Measurements from ENCODE around the gene C4orf54.

C4orf54 gene

GRCh38 chr4:99657798-99658197 is at the start of gene C4orf54:
TSS of gene C4orf54 (minus strand) at chr4:99657828. CDS start at chr4:99654648, 3,180 bp downstream.
- Mint-ChIP-seq H3K4me1 (no peaks in the 10 kb centered on the region), H3K27me3 (no peaks in the 10 kb centered on the region), H3K4me3 (no peak within 1 kb of the TSS), H3K27ac (no peak within 1 kb of the TSS), H3K9me3 (no peaks in the 10 kb centered on the region), H3K36me3 (no peaks in the 10 kb centered on the region)
- CTCF ChIA-PET, result no interaction called here
- no peak for DNase-seq

GRCh38 chr4:99705891-99706290 is 48.3 kb upstream of the C4orf54 start:
- Mint-ChIP-seq H3K36me3 (no peaks in the 10 kb centered on the region), H3K9me3 (peaks cover 2% of the 10 kb centered on the region), H3K4me1 (no peaks in the 10 kb centered on the region), H3K4me3 (no peak overlapping the region), H3K27me3 (no peaks in the 10 kb centered on the region), H3K27ac (no peak overlapping the region)
- DNase-seq, result no peak
- CTCF ChIA-PET, result no interaction called here

- no peak for DNase-seq
- CTCF ChIA-PET, result no interaction called here
- H3K9me3 Mint-ChIP-seq, result no peaks in the 10 kb centered on the region
Measured at GRCh38 chr4:99696801-99697200, 39.2 kb upstream of the C4orf54 start.

GRCh38 chr4:99693140-99693539 is 35.5 kb upstream of the C4orf54 start:
- CTCF ChIA-PET, result no interaction called here
- H3K27me3 Mint-ChIP-seq, result no peaks in the 10 kb centered on the region
- peaks cover 4% of the 10 kb centered on the region for H3K9me3 Mint-ChIP-seq
- H3K27ac Mint-ChIP-seq, result no peak overlapping the region
- no peaks in the 10 kb centered on the region for H3K36me3 Mint-ChIP-seq
- H3K4me1 Mint-ChIP-seq, result no peaks in the 10 kb centered on the region
- no peak for DNase-seq
- no peak overlapping the region for H3K4me3 Mint-ChIP-seq

More at GRCh38 chr4:99696801-99697200, 39.2 kb upstream of the C4orf54 start:
- no peak overlapping the region for H3K4me3 Mint-ChIP-seq
- H3K27me3 Mint-ChIP-seq, result peaks cover 12% of the 10 kb centered on the region
- H3K4me1 Mint-ChIP-seq, result no peaks in the 10 kb centered on the region
- H3K27ac Mint-ChIP-seq, result no peak overlapping the region
- H3K36me3 Mint-ChIP-seq, result no peaks in the 10 kb centered on the region

GRCh38 chr4:99690990-99691389 is 33.4 kb upstream of the C4orf54 start:
- Mint-ChIP-seq H3K36me3 (no peaks in the 10 kb centered on the region), H3K27me3 (peaks cover 1% of the 10 kb centered on the region), H3K4me3 (no peak overlapping the region), H3K9me3 (peaks cover 4% of the 10 kb centered on the region), H3K27ac (no peak overlapping the region), H3K4me1 (no peaks in the 10 kb centered on the region)
- DNase-seq, result no peak
- CTCF ChIA-PET, result no interaction called here

- H3K4me3 Mint-ChIP-seq, result no peak overlapping the region
- no peak for DNase-seq
- no peaks in the 10 kb centered on the region for H3K36me3 Mint-ChIP-seq
- CTCF ChIA-PET, result no interaction called here
- H3K27me3 Mint-ChIP-seq, result peaks cover 6% of the 10 kb centered on the region
- no peak overlapping the region for H3K27ac Mint-ChIP-seq
- no peaks in the 10 kb centered on the region for H3K4me1 Mint-ChIP-seq
- peaks cover 4% of the 10 kb centered on the region for H3K9me3 Mint-ChIP-seq
Measured at GRCh38 chr4:99690472-99690871, 32.8 kb upstream of the C4orf54 start.

- CTCF ChIA-PET, result no interaction called here
- DNase-seq, result no peak
- Mint-ChIP-seq H3K4me1 (no peaks in the 10 kb centered on the region), H3K27me3 (peaks cover 11% of the 10 kb centered on the region), H3K27ac (no peak overlapping the region), H3K9me3 (peaks cover 4% of the 10 kb centered on the region), H3K4me3 (no peak overlapping the region), H3K36me3 (no peaks in the 10 kb centered on the region)
Measured at GRCh38 chr4:99687120-99687519, 29.5 kb upstream of the C4orf54 start.

- Mint-ChIP-seq H3K4me1 (no peaks in the 10 kb centered on the region), H3K27ac (no peak overlapping the region), H3K9me3 (no peaks in the 10 kb centered on the region), H3K27me3 (peaks cover 11% of the 10 kb centered on the region), H3K36me3 (no peaks in the 10 kb centered on the region), H3K4me3 (no peak overlapping the region)
- no peak for DNase-seq
- CTCF ChIA-PET, result no interaction called here
Measured at GRCh38 chr4:99685234-99685633, 27.6 kb upstream of the C4orf54 start.

- Mint-ChIP-seq H3K9me3 (no peaks in the 10 kb centered on the region), H3K27me3 (peaks cover 13% of the 10 kb centered on the region), H3K4me3 (no peak overlapping the region), H3K4me1 (no peaks in the 10 kb centered on the region), H3K36me3 (no peaks in the 10 kb centered on the region), H3K27ac (no peak overlapping the region)
- CTCF ChIA-PET, result no interaction called here
- DNase-seq, result no peak
Measured at GRCh38 chr4:99683895-99684294, 26.3 kb upstream of the C4orf54 start.

- H3K9me3 Mint-ChIP-seq, result no peaks in the 10 kb centered on the region
- no peak for DNase-seq
- CTCF ChIA-PET, result no interaction called here
- H3K27ac Mint-ChIP-seq, result no peak overlapping the region
- H3K4me3 Mint-ChIP-seq, result no peak overlapping the region
- peaks cover 12% of the 10 kb centered on the region for H3K27me3 Mint-ChIP-seq
- no peaks in the 10 kb centered on the region for H3K4me1 Mint-ChIP-seq
- H3K36me3 Mint-ChIP-seq, result no peaks in the 10 kb centered on the region
Measured at GRCh38 chr4:99679976-99680375, 22.3 kb upstream of the C4orf54 start.

- CTCF ChIA-PET, result no interaction called here
- Mint-ChIP-seq H3K27ac (no peak overlapping the region), H3K4me3 (no peak overlapping the region), H3K27me3 (peaks cover 8% of the 10 kb centered on the region), H3K9me3 (no peaks in the 10 kb centered on the region), H3K36me3 (no peaks in the 10 kb centered on the region), H3K4me1 (no peaks in the 10 kb centered on the region)
- no peak for DNase-seq
Measured at GRCh38 chr4:99679204-99679603, 21.6 kb upstream of the C4orf54 start.

- Mint-ChIP-seq H3K27me3 (peaks cover 8% of the 10 kb centered on the region), H3K36me3 (no peaks in the 10 kb centered on the region), H3K4me3 (no peak overlapping the region), H3K4me1 (no peaks in the 10 kb centered on the region), H3K9me3 (peaks cover 15% of the 10 kb centered on the region), H3K27ac (no peak overlapping the region)
- DNase-seq, result no peak
- CTCF ChIA-PET, result no interaction called here
Measured at GRCh38 chr4:99677161-99677560, 19.5 kb upstream of the C4orf54 start.

GRCh38 chr4:99670409-99671073 is 12.9 kb upstream of the C4orf54 start:
- Mint-ChIP-seq H3K27ac (no peak overlapping the region), H3K4me1 (no peaks in the 10 kb centered on the region), H3K36me3 (no peaks in the 10 kb centered on the region), H3K4me3 (no peak overlapping the region), H3K27me3 (no peaks in the 10 kb centered on the region), H3K9me3 (peaks cover 22% of the 10 kb centered on the region)
- CTCF ChIA-PET, result no interaction called here
- DNase-seq, result no peak

GRCh38 chr4:99669084-99669483 is 11.5 kb upstream of the C4orf54 start:
- no peak overlapping the region for H3K27ac Mint-ChIP-seq
- CTCF ChIA-PET, result no interaction called here
- H3K9me3 Mint-ChIP-seq, result peaks cover 22% of the 10 kb centered on the region
- no peak for DNase-seq
- no peaks in the 10 kb centered on the region for H3K27me3 Mint-ChIP-seq
- H3K4me3 Mint-ChIP-seq, result no peak overlapping the region
- H3K36me3 Mint-ChIP-seq, result no peaks in the 10 kb centered on the region
- no peaks in the 10 kb centered on the region for H3K4me1 Mint-ChIP-seq

GRCh38 chr4:99668472-99668871 is 10.8 kb upstream of the C4orf54 start:
- Mint-ChIP-seq H3K36me3 (no peaks in the 10 kb centered on the region), H3K27me3 (peaks cover 3% of the 10 kb centered on the region), H3K27ac (no peak overlapping the region), H3K9me3 (peaks cover 19% of the 10 kb centered on the region), H3K4me1 (no peaks in the 10 kb centered on the region), H3K4me3 (no peak overlapping the region)
- CTCF ChIA-PET, result no interaction called here
- DNase-seq, result no peak

GRCh38 chr4:99665983-99666382 is 8.4 kb upstream of the C4orf54 start:
- no peak overlapping the region for H3K4me3 Mint-ChIP-seq
- no peak for DNase-seq
- H3K9me3 Mint-ChIP-seq, result peaks cover 3% of the 10 kb centered on the region
- H3K27me3 Mint-ChIP-seq, result peaks cover 4% of the 10 kb centered on the region
- no peaks in the 10 kb centered on the region for H3K36me3 Mint-ChIP-seq
- H3K4me1 Mint-ChIP-seq, result no peaks in the 10 kb centered on the region
- CTCF ChIA-PET, result no interaction called here
- H3K27ac Mint-ChIP-seq, result no peak overlapping the region
